HepG2 (cell line): ENCODE measurements around the gene RPTOR. TPM values are rescaled to one million over a fixed set of nuclear protein-coding genes. Genes with fewer than 3 reads are reported as not detected.

Experiments used
- ATAC-seq: fragments of 200-7000 bp; cut with Tn5 transposase; 3 replicates; pipeline ENCODE4 v1.9.1; 2020; ENCODE audit warnings: mild to moderate bottlenecking, moderate library complexity
- BruUV-seq: library from RNA; stranded (reverse); fragments of 400-500 nt; replicated peaks from 2 replicates; lab custom pipeline; 2021; lab: Mats Ljungman, UMichigan
- CTCF ChIA-PET: fragments of 300-600 bp; formaldehyde crosslinking; extraction: SDS; loops from one replicate; lab custom pipeline; 2021; ENCODE audit warnings: low total read pairs, inconsistent platforms, low intra/inter-chr PET ratio; lab: Yijun Ruan, JAX
- POLR2A ChIA-PET: fragments of 350-600 bp; sonication (Branson Sonifier 250); formaldehyde crosslinking; loops from one replicate; lab custom pipeline; 2020; ENCODE audit warnings: antibody characterized with exemption, inconsistent platforms; lab: Yijun Ruan, JAX
- DNase-seq: peaks from one replicate; pipeline ENCODE4 v3.0.0-alpha.2; 2015; ENCODE audit warnings: low spot score
- FAIRE-seq: peaks from 3 replicates; lab custom pipeline; 2011; peaks lifted over from hg19 to GRCh38; lab: Jason Lieb, UNC
- H2AFZ ChIP-seq: one replicate; pipeline ENCODE4 v1.6.1; 2011; ENCODE audit warnings: low read length, inconsistent platforms
- H3K27ac ChIP-seq: fragments of 300-600 bp; 3 replicates; pipeline ENCODE4 v1.8.0; 2011; ENCODE audit warnings: mixed run types, mild to moderate bottlenecking, mixed read lengths, low read length, inconsistent platforms; ENCODE audit not compliant: insufficient read depth; ENCODE audit errors: extremely low read length
- H3K27me3 ChIP-seq, 2 experiments: fragments of 200-600 bp in 1 of 2; 2 replicates in 1 of 2; 3 replicates in 1 of 2; pipeline versions ENCODE4 v1.6.0 to v1.8.0; 2011; ENCODE audit warnings: low read length in 2 of 2, mild to moderate bottlenecking in 2 of 2, moderate library complexity in 2 of 2, inconsistent platforms in 1 of 2; ENCODE audit not compliant: insufficient read depth in 2 of 2, control insufficient read depth in 1 of 2
- H3K36me3 ChIP-seq, 2 experiments: fragments of 200-600 bp in 1 of 2; replicated peaks in 1 of 2; 2 replicates in 1 of 2; 3 replicates in 1 of 2; pipeline versions ENCODE4 v1.5.1 to v1.8.0; 2011; ENCODE audit warnings: low read length in 2 of 2, inconsistent platforms in 1 of 2; ENCODE audit not compliant: insufficient read depth in 2 of 2, control insufficient read depth in 1 of 2
- H3K4me1 ChIP-seq: 2 replicates; pipeline ENCODE4 v1.5.1; 2012; ENCODE audit warnings: low read length, inconsistent platforms; ENCODE audit not compliant: insufficient read depth
- H3K4me2 ChIP-seq: 2 replicates; pipeline ENCODE4 v1.6.0; 2011; ENCODE audit warnings: low read depth, low read length, inconsistent platforms
- H3K4me3 ChIP-seq, 3 experiments: fragments of 200-600 bp in 1 of 3; sonication (generic), shearing (Covaris generic) in 1 of 3; replicated peaks in 1 of 3; 2 replicates each; pipeline ENCODE4 v1.5.1; 2011 to 2016; ENCODE audit warnings: low read length in 3 of 3, inconsistent platforms in 2 of 3, low read depth in 2 of 3, mild to moderate bottlenecking in 2 of 3, control low read depth in 1 of 3, mixed read lengths in 1 of 3; ENCODE audit not compliant: insufficient read depth in 1 of 3
- H3K79me2 ChIP-seq: one replicate; pipeline ENCODE4 v1.6.1; 2011; ENCODE audit warnings: low read length, inconsistent platforms; ENCODE audit not compliant: insufficient read depth
- H3K9ac ChIP-seq: 2 replicates; pipeline ENCODE4 v1.6.0; 2011; ENCODE audit warnings: mild to moderate bottlenecking, low read depth, low read length, inconsistent platforms; ENCODE audit not compliant: insufficient read depth
- H3K9me3 ChIP-seq: 2 replicates; pipeline ENCODE4 v1.5.1; 2012; ENCODE audit warnings: mild to moderate bottlenecking, low read length
- H4K20me1 ChIP-seq: 2 replicates; pipeline ENCODE4 v1.6.0; 2011; ENCODE audit warnings: inconsistent platforms, mild to moderate bottlenecking, low read length, moderate library complexity; ENCODE audit not compliant: insufficient read depth
- ELK4 ChIP-seq: sonication (generic); formaldehyde crosslinking; IDR thresholded peaks from 2 replicates; pipeline ENCODE4 v1.9.0; 2021; ENCODE audit warnings: missing genetic modification reagents, borderline replicate concordance
- HDAC2 ChIP-seq: sonication (generic); formaldehyde crosslinking; IDR thresholded peaks from 2 replicates; pipeline ENCODE4 v1.4.0; 2020; ENCODE audit warnings: missing genetic modification reagents
- HMGXB3 ChIP-seq: sonication (generic); formaldehyde crosslinking; IDR thresholded peaks from 2 replicates; pipeline ENCODE4 v1.4.0; 2020; ENCODE audit warnings: missing genetic modification reagents, borderline replicate concordance
- ZNF234 ChIP-seq: sonication (generic); formaldehyde crosslinking; conservative IDR thresholded peaks from 2 replicates; pipeline ENCODE4 v1.5.1; 2020; ENCODE audit warnings: mild to moderate bottlenecking, missing genetic modification reagents
- WGBS: methylation state at CpG from one replicate; pipeline ENCODE4 v1.1.6; 2017; ENCODE audit warnings: low lambda C conversion rate; 5-methylcytosine and 5-hydroxymethylcytosine counted together
- in situ Hi-C: cut with HindIII; loops from 2 replicates; pipeline ENCODE4 v1.10.0; 2017; ENCODE audit warnings: low pct_unique_long_range_greater_than_20kb; ENCODE audit not compliant: extremely low pct_ligation_motif_present
- intact Hi-C: fragments of 100-400 bp; cut with micrococcal nuclease; formaldehyde crosslinking; loops from one replicate; pipeline ENCODE4 v1.10.0; 2022; ENCODE audit not compliant: unreplicated experiment
- polyA plus RNA-seq, 8 experiments: library from polyadenylated mRNA; depleted of rRNA in 3 of 8; stranded (reverse) in 7 of 8; unstranded in 1 of 8; fragments of >200 nt; fragmentation: Illumina TruSeq in 4 of 8; extraction: Trizol in 4 of 8; gene quantifications; 2 replicates each; pipeline versions ENCODE4 v1.2.1 to v1.2.3, GENCODE V29; 2011 to 2016; ENCODE audit warnings: low read depth in 4 of 8, missing spikeins in 1 of 8, mixed read lengths in 1 of 8; ENCODE audit not compliant: insufficient read depth in 1 of 8
- total RNA-seq, 5 experiments: library from RNA; depleted of rRNA; stranded (reverse); fragments of >200 nt; fragmentation: Illumina TruSeq; extraction: Trizol; gene quantifications; 2 replicates each; pipeline ENCODE4 v1.2.3, GENCODE V29; 2016; ENCODE audit warnings: low read depth in 1 of 5

Gene RPTOR
- total and polyA plus RNA-seq, 2 of the 13 experiments (the other 11 are each of a cell fraction or from before 2014, with no cell fraction given): 6.6 to 25.3 TPM

- BruUV-seq: no TSS peak
- peaks cover 2% of the 10 kb centered on the region; the same call in 1 of the 2 replicates for H4K20me1 ChIP-seq
- H3K27me3 ChIP-seq: no peaks in the 10 kb centered on the region
- CTCF ChIA-PET: no interaction called here
- FAIRE-seq (peak; percentile 49), DNase-seq (no peak), ATAC-seq (no peak)
- 96% methylated on average over 19 of the region's 19 CpGs for WGBS
- no peak overlapping the region for H3K27ac ChIP-seq
- POLR2A ChIA-PET: no interaction called here
- H3K4me2 ChIP-seq: no peak overlapping the region
- no peak overlapping the region for H3K4me3 ChIP-seq
- H3K4me1 ChIP-seq: peaks cover 8% of the 10 kb centered on the region; the same call in 1 of the 2 replicates
- no peak overlapping the region for H2AFZ ChIP-seq
- no peaks in the 10 kb centered on the region for H3K9me3 ChIP-seq
- in situ Hi-C loops (no loop called here), intact Hi-C loops (no loop called here)
- H3K79me2 ChIP-seq: peaks cover 38% of the 10 kb centered on the region
- TF ChIP-seq HDAC2 (no peak), ELK4 (CRISPR knock-in tag) (no peak), HMGXB3 (CRISPR knock-in tag) (0 out of 2 replicates have a peak, but pooled peaks have one; percentile 22), ZNF234 (no peak)
- H3K36me3 ChIP-seq: peaks cover 14 to 42% of the 10 kb centered on the region in 2 experiments
- H3K9ac ChIP-seq: no peak overlapping the region
Observed at GRCh38 chr17:80643326-80644099, 98.9 kb downstream of the RPTOR start.
